ENCODE results near the gene PPP1R8. TPM values are rescaled to one million over a fixed set of nuclear protein-coding genes. Genes with fewer than 3 reads are reported as not detected.
A peak's percentile ranks its signal among the peaks of the same experiment; 100 is the strongest.

Gene PPP1R8
- total RNA-seq, 1 experiment from 2014 or later, result 38.4 TPM

DNA sequence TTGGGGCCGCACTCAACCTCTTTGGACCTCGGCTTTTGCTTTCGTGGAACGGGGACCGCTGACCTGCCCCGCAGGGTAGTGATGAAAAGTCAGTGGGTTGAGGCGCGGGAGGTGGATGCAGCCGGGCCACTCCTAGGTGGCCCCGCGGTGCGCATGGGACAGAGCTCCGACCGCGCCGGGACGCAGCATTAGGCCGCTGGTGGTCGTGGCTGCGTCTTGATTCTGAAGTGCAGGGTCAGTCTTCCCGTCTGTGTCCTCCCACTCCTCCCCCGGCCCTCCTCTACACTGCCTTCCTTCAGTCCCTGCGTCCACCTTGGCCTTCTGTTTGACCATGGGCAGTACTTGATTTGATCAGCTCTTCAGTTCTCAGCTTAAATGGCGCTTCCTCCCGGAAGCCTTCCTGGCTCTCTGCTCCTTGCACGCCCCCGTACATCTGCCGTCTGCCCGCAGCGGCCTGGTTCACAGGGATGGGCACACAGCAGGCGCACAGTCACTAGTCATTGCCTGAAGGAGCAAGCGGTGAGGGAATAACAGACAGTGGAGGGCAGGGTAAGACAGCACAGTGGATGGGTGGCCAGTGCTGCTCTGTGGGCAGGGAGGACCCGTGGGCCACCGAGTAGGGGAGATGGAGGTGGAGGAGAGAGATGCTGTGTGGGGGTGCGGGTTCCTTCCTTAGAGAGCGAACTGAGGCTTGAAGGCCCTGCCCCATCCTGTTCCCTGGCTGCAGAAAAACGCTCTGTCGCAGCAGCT, 42.4 kb downstream of the PPP1R8 start:
- H3K9me2 ChIP-seq (ENCODE audit: insufficient read depth), result no peaks in the 10 kb centered on the region
- H3K36me3 ChIP-seq (ENCODE audit: low read depth), result no peaks in the 10 kb centered on the region
- H3K27me3 ChIP-seq (ENCODE audit: insufficient read depth, low read depth), result no peaks in the 10 kb centered on the region
- DNase-seq, result no peak
- ChIA-PET POLR2A (ENCODE audit: unreplicated experiment) (no interaction called here), CTCF (no interaction called here)
- H3K9me3 ChIP-seq (ENCODE audit: insufficient read depth, low read depth), result no peaks in the 10 kb centered on the region
- peak overlapping the region; percentile 54; the same call in 1 of the 2 replicates for H3K4me3 ChIP-seq
- no peak overlapping the region; the same call in 1 of the 2 replicates for H2AFZ ChIP-seq
- no peaks in the 10 kb centered on the region for H3K79me2 ChIP-seq (ENCODE audit: low read depth)
- H3K4me1 ChIP-seq (replicated peaks; ENCODE audit: insufficient read depth), result no peaks in the 10 kb centered on the region; the same call in 1 of the 2 replicates
- H4K20me1 ChIP-seq (ENCODE audit: insufficient read depth), result no peaks in the 10 kb centered on the region
- TF ChIP-seq, protein P1, sequence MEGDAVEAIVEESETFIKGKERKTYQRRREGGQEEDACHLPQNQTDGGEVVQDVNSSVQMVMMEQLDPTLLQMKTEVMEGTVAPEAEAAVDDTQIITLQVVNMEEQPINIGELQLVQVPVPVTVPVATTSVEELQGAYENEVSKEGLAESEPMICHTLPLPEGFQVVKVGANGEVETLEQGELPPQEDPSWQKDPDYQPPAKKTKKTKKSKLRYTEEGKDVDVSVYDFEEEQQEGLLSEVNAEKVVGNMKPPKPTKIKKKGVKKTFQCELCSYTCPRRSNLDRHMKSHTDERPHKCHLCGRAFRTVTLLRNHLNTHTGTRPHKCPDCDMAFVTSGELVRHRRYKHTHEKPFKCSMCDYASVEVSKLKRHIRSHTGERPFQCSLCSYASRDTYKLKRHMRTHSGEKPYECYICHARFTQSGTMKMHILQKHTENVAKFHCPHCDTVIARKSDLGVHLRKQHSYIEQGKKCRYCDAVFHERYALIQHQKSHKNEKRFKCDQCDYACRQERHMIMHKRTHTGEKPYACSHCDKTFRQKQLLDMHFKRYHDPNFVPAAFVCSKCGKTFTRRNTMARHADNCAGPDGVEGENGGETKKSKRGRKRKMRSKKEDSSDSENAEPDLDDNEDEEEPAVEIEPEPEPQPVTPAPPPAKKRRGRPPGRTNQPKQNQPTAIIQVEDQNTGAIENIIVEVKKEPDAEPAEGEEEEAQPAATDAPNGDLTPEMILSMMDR (conservative IDR thresholded peaks at IDR 0.05), result no peak
- no peak for TF ChIP-seq EZH2 (IDR thresholded peaks at IDR 0.05; ENCODE audit: low read depth)
- intact Hi-C loops (cut with micrococcal nuclease; ENCODE audit: unreplicated experiment), result no loop called here
- peaks cover 6% of the 10 kb centered on the region; the same call in 1 of the 2 replicates for H3F3A ChIP-seq (ENCODE audit: insufficient read depth, low read depth)
- H3K4me2 ChIP-seq, result peak overlapping the region; percentile 75
- no peak overlapping the region for H3K27ac ChIP-seq
- TSS peak; percentile 67 for BruUV-seq (replicated peaks)

DNA sequence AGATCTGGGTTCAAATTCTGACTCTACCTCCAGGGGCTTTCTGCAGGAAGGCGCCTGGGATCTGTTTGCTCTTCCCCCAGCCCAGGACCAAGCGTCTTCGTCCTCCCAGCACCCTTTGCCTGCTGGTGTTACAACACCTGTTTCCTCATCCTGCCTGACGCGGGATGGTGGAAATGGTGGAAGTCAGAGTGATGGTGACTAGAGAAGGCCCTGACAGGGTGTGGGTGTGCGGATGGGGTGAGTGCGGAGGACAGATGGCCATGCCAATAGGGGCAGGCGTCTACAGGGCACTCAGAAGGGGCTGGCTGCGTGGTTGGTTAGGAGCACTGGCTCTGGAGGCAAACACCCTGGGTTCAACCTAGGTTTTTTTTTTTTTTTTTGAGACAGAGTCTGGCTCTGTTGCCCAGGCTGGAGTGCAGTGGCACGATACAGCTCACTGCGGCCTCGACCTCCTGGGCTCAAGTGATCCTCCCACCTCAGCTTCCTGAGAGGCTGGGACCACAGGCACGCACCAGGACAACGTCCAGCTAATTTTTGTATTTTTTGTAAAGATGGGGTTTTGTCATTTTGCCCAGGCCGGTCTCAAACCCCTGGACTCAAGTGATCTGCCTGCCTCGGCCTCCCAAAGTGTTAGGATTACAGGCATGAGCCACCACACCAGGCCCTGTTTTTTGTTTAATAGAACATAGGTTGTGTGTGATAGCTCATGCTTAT, 43.2 kb downstream of the PPP1R8 start:
- DNase-seq, result no peak
- Histone ChIP-seq H3K4me3 (no peak overlapping the region), H2AFZ (no peak overlapping the region), H3K27ac (no peak overlapping the region), H3K79me2 (ENCODE audit: low read depth) (no peaks in the 10 kb centered on the region), H3K4me2 (no peak overlapping the region), H3K9me3 (ENCODE audit: insufficient read depth, low read depth) (no peaks in the 10 kb centered on the region), H3K4me1 (replicated peaks; ENCODE audit: insufficient read depth) (no peaks in the 10 kb centered on the region; the same call in 1 of the 2 replicates), H3K27me3 (ENCODE audit: insufficient read depth, low read depth) (no peaks in the 10 kb centered on the region), H3F3A (ENCODE audit: insufficient read depth, low read depth) (peaks cover 6% of the 10 kb centered on the region; the same call in 1 of the 2 replicates), H3K9me2 (ENCODE audit: insufficient read depth) (no peaks in the 10 kb centered on the region), H4K20me1 (ENCODE audit: insufficient read depth) (no peaks in the 10 kb centered on the region), H3K36me3 (ENCODE audit: low read depth) (no peaks in the 10 kb centered on the region)
- POLR2A ChIA-PET (ENCODE audit: unreplicated experiment), result interaction anchor here (0.6 kb wide), 2 partner anchors 58 to 756 kb away, joined by 4 to 5 read pairs; no protein-coding TSS in a partner anchor
- CTCF ChIA-PET, result no interaction called here
- TF ChIP-seq, protein P1 (conservative IDR thresholded peaks at IDR 0.05), result no peak
- no peak for TF ChIP-seq EZH2 (IDR thresholded peaks at IDR 0.05; ENCODE audit: low read depth)
- intact Hi-C loops (cut with micrococcal nuclease; ENCODE audit: unreplicated experiment), result no loop called here
- no TSS peak for BruUV-seq (replicated peaks)

GRCh38 chr1:27876341-27877114, 45.9 kb downstream of the PPP1R8 start:
- intact Hi-C loops (cut with micrococcal nuclease; ENCODE audit: unreplicated experiment), result no loop called here
- Histone ChIP-seq H3K4me3 (no peak overlapping the region), H3K36me3 (ENCODE audit: low read depth) (no peaks in the 10 kb centered on the region), H3K9me3 (ENCODE audit: insufficient read depth, low read depth) (no peaks in the 10 kb centered on the region), H3F3A (ENCODE audit: insufficient read depth, low read depth) (peaks cover 5% of the 10 kb centered on the region; the same call in 1 of the 2 replicates), H3K9me2 (ENCODE audit: insufficient read depth) (no peaks in the 10 kb centered on the region), H2AFZ (no peak overlapping the region), H4K20me1 (ENCODE audit: insufficient read depth) (no peaks in the 10 kb centered on the region), H3K27ac (no peak overlapping the region), H3K4me1 (replicated peaks; ENCODE audit: insufficient read depth) (no peaks in the 10 kb centered on the region; the same call in 1 of the 2 replicates), H3K4me2 (no peak overlapping the region), H3K27me3 (ENCODE audit: insufficient read depth, low read depth) (no peaks in the 10 kb centered on the region), H3K79me2 (ENCODE audit: low read depth) (no peaks in the 10 kb centered on the region)
- BruUV-seq (replicated peaks), result no TSS peak
- ChIA-PET CTCF (no interaction called here), POLR2A (ENCODE audit: unreplicated experiment) (no interaction called here)
- TF ChIP-seq, protein P1 (conservative IDR thresholded peaks at IDR 0.05), result no peak
- no peak for DNase-seq
